Upper lobe of right lung (tissue), 1 donor: ENCODE measurements around the gene PLA2G12A. TPM values are rescaled to one million over a fixed set of nuclear protein-coding genes. Genes with fewer than 3 reads are reported as not detected.

Experiments
- ATAC-seq: fragments of 200-7000 bp; cut with Tn5 transposase; one replicate; pipeline ENCODE4 v1.9.1; 2020; ENCODE audit warnings: mild to moderate bottlenecking, moderate library complexity
- DNase-seq: peaks from one replicate; pipeline ENCODE4 v3.0.0-alpha.2; 2020
- H3K27ac ChIP-seq: fragments of 200-600 bp; one replicate; pipeline ENCODE4 v1.8.0; 2022
- H3K27me3 ChIP-seq: fragments of 200-600 bp; one replicate; pipeline ENCODE4 v1.8.0; 2022; ENCODE audit warnings: mild to moderate bottlenecking
- H3K36me3 ChIP-seq: fragments of 200-600 bp; one replicate; pipeline ENCODE4 v1.8.0; 2022
- H3K4me1 ChIP-seq: fragments of 200-600 bp; one replicate; pipeline ENCODE4 v1.8.0; 2022
- H3K4me3 ChIP-seq: fragments of 200-600 bp; one replicate; pipeline ENCODE4 v1.8.0; 2022; ENCODE audit warnings: mild to moderate bottlenecking
- H3K9me3 ChIP-seq: fragments of 200-600 bp; one replicate; pipeline ENCODE4 v1.8.0; 2022
- CTCF ChIP-seq: fragments of 200-600 bp; IDR thresholded peaks from one replicate; pipeline ENCODE4 v1.8.0; 2022; ENCODE audit warnings: antibody characterized with exemption
- intact Hi-C: fragments of 100-400 bp; cut with DNase I; formaldehyde crosslinking; loops from one replicate; pipeline ENCODE4 v1.11.0; 2022
- total RNA-seq: library from RNA; stranded (reverse); fragmentation: NEBNext Ultra II Directional; extraction: Animal tissue kit (Norgen Biotek cat#: 25700); gene quantifications from one replicate; pipeline ENCODE4 v1.2.1, GENCODE V29; 2021
- donor health status: DM: no; HTN: yes; CAD: no; lungs with severe emphysema.

Gene PLA2G12A
- total RNA-seq, 1 donor from 2014 or later = 45.7 TPM

- Histone ChIP-seq H3K4me3 (no peak overlapping the region), H3K9me3 (no peaks in the 10 kb centered on the region), H3K27ac (no peak overlapping the region), H3K27me3 (no peaks in the 10 kb centered on the region), H3K36me3 (no peaks in the 10 kb centered on the region), H3K4me1 (no peaks in the 10 kb centered on the region)
- no peak for TF ChIP-seq CTCF
- ATAC-seq (peak; percentile 27), DNase-seq (no peak)
- intact Hi-C loops = no loop called here
These were observed 5.9 kb upstream of the PLA2G12A start for GRCh38 chr4:109735566-109736365.

- no peak overlapping the region for H3K4me3 ChIP-seq
- H3K36me3 ChIP-seq = no peaks in the 10 kb centered on the region
- peaks cover 5% of the 10 kb centered on the region for H3K4me1 ChIP-seq
- no peak for DNase-seq
- H3K27me3 ChIP-seq = no peaks in the 10 kb centered on the region
- intact Hi-C loops = no loop called here
- no peak for TF ChIP-seq CTCF
- no peaks in the 10 kb centered on the region for H3K9me3 ChIP-seq
- no peak for ATAC-seq
- H3K27ac ChIP-seq = no peak overlapping the region
These were observed 3.9 kb upstream of the PLA2G12A start for GRCh38 chr4:109733728-109734127.

- ATAC-seq = no peak
- Histone ChIP-seq H3K27ac (peak overlapping the region; percentile 76), H3K36me3 (no peaks in the 10 kb centered on the region), H3K9me3 (no peaks in the 10 kb centered on the region), H3K27me3 (no peaks in the 10 kb centered on the region), H3K4me3 (peak overlapping the region; percentile 60), H3K4me1 (peaks cover 7% of the 10 kb centered on the region)
- DNase-seq = no peak
- intact Hi-C loops = no loop called here
- TF ChIP-seq CTCF = no peak
These were observed 1.0 kb upstream of the PLA2G12A start for GRCh38 chr4:109730619-109731545.

GRCh38 chr4:109729117-109729717 lies 653 bp downstream of the PLA2G12A start:
- no peak for TF ChIP-seq CTCF
- no peaks in the 10 kb centered on the region for H3K27me3 ChIP-seq
- ATAC-seq (no peak), DNase-seq (no peak)
- peak overlapping the region; percentile 81 for H3K27ac ChIP-seq
- no peaks in the 10 kb centered on the region for H3K36me3 ChIP-seq
- intact Hi-C loops = no loop called here
- H3K9me3 ChIP-seq = no peaks in the 10 kb centered on the region
- peak overlapping the region; percentile 60 for H3K4me3 ChIP-seq
- H3K4me1 ChIP-seq = peaks cover 7% of the 10 kb centered on the region

GRCh38 chr4:109728385-109728784 lies 1.5 kb downstream of the PLA2G12A start:
- Histone ChIP-seq H3K4me3 (peak overlapping the region; percentile 60), H3K36me3 (no peaks in the 10 kb centered on the region), H3K27ac (no peak overlapping the region), H3K4me1 (peaks cover 7% of the 10 kb centered on the region), H3K27me3 (no peaks in the 10 kb centered on the region), H3K9me3 (no peaks in the 10 kb centered on the region)
- no peak for DNase-seq
- no peak for ATAC-seq
- intact Hi-C loops = no loop called here
- no peak for TF ChIP-seq CTCF
